Fibroblast of lung (primary cell): ENCODE results near the gene TADA2B. TPM values are rescaled to one million over a fixed set of nuclear protein-coding genes. Genes with fewer than 3 reads are reported as not detected.

ENCODE experiments used
- DNase-seq, 2 donors: peaks; one replicate each; pipeline versions ENCODE4 v3.0.0 to v3.0.0-alpha.2; 2010; ENCODE audit warnings: low read depth in 2 of 2
- H2AFZ ChIP-seq: 2 replicates; pipeline ENCODE4 v1.5.1; 2012; ENCODE audit warnings: low read length, control low read depth, inconsistent platforms
- H3K27ac ChIP-seq: 2 replicates; pipeline ENCODE4 v1.5.1; 2011; ENCODE audit warnings: low read length, control low read depth; ENCODE audit not compliant: insufficient read depth
- H3K27me3 ChIP-seq: 2 replicates; pipeline ENCODE4 v1.5.1; 2011; ENCODE audit warnings: mild to moderate bottlenecking, low read length; ENCODE audit not compliant: control insufficient read depth, insufficient read depth
- H3K36me3 ChIP-seq: 2 replicates; pipeline ENCODE4 v1.5.1; 2011; ENCODE audit warnings: low read length; ENCODE audit not compliant: control insufficient read depth, insufficient read depth
- H3K4me1 ChIP-seq: 2 replicates; pipeline ENCODE4 v1.5.1; 2011; ENCODE audit warnings: low read length; ENCODE audit not compliant: control insufficient read depth, insufficient read depth; ENCODE audit errors: extremely low read depth
- H3K4me2 ChIP-seq: 2 replicates; pipeline ENCODE4 v1.5.1; 2011; ENCODE audit warnings: low read length, control low read depth; ENCODE audit not compliant: insufficient read depth; ENCODE audit errors: extremely low read depth
- H3K4me3 ChIP-seq, 4 experiments: fragments of 200-600 bp in 1 of 4; sonication (generic) in 1 of 4; replicated peaks in 1 of 4; 2 replicates each; pipeline ENCODE4 v1.5.1; 2011 to 2016; ENCODE audit warnings: low read length in 4 of 4, low read depth in 3 of 4, mild to moderate bottlenecking in 3 of 4, control low read depth in 2 of 4, inconsistent platforms in 1 of 4, mixed read lengths in 1 of 4; ENCODE audit not compliant: insufficient read depth in 1 of 4; ENCODE audit errors: control extremely low read depth in 1 of 4
- H3K79me2 ChIP-seq: 2 replicates; pipeline ENCODE4 v1.5.1; 2012; ENCODE audit warnings: mild to moderate bottlenecking, low read length, inconsistent platforms; ENCODE audit not compliant: control insufficient read depth, insufficient read depth
- H3K9ac ChIP-seq: 2 replicates; pipeline ENCODE4 v1.5.1; 2011; ENCODE audit warnings: mild to moderate bottlenecking, low read length, control low read depth; ENCODE audit not compliant: insufficient read depth
- H3K9me3 ChIP-seq: 2 replicates; pipeline ENCODE4 v1.5.1; 2012; ENCODE audit warnings: low read depth, low read length; ENCODE audit not compliant: control insufficient read depth, insufficient read depth
- H4K20me1 ChIP-seq: 2 replicates; pipeline ENCODE4 v1.5.1; 2011; ENCODE audit warnings: low read length; ENCODE audit not compliant: control insufficient read depth, insufficient read depth; ENCODE audit errors: extremely low read depth
- CTCF ChIP-seq, 2 donors: IDR thresholded peaks in 1 of 2; conservative IDR thresholded peaks in 1 of 2; 1 replicate in 1 of 2; 2 replicates in 1 of 2; pipeline ENCODE4 v1.5.1; 2011 to 2012; ENCODE audit warnings: low read length in 2 of 2, control low read depth in 1 of 2, inconsistent platforms in 1 of 2, low read depth in 1 of 2, mild to moderate bottlenecking in 1 of 2
- EZH2 ChIP-seq: IDR thresholded peaks from 2 replicates; pipeline ENCODE4 v1.5.1; 2012; ENCODE audit warnings: low read length, control low read depth, mild to moderate bottlenecking; ENCODE audit errors: missing control alignments
- polyA minus RNA-seq: library from RNA; depleted of rRNA, polyadenylated mRNA; stranded (reverse); fragments of >200 nt; gene quantifications from 2 replicates; pipeline ENCODE4 v1.2.3, GENCODE V29; 2011; ENCODE audit warnings: low replicate concordance
- polyA plus RNA-seq, 2 donors: library from polyadenylated mRNA; depleted of rRNA in 1 of 2; stranded (reverse) in 1 of 2; unstranded in 1 of 2; fragments of >200 nt; gene quantifications; 2 replicates each; pipeline ENCODE4 v1.2.1, GENCODE V29; 2011 to 2012; ENCODE audit warnings: missing spikeins in 1 of 2
- total RNA-seq: library from RNA; depleted of rRNA; stranded (reverse); fragments of >200 nt; gene quantifications from 2 replicates; pipeline ENCODE4 v1.2.1, GENCODE V29; 2014

TADA2B gene
- 10.0 and 12.6 TPM in 2 replicates for total RNA-seq
- 8.0 and 8.5 TPM in 2 replicates for polyA plus RNA-seq
- polyA plus RNA-seq (2012), result 11.4 and 12.8 TPM in 2 replicates
- polyA minus RNA-seq, result 8.7 and 10.4 TPM in 2 replicates

GRCh38 chr4:7043284-7044136 is at the start of gene TADA2B:
TADA2B (plus strand) TSS chr4:7043372; CDS start chr4:7043580, 208 bp downstream.
- Histone ChIP-seq H3K27ac (peak within 1 kb of the TSS; percentile 90), H3K36me3 (no peaks in the 10 kb centered on the region), H3K4me1 (peaks cover 12% of the 10 kb centered on the region), H3K4me3 (peak within 1 kb of the TSS; percentile 70 to 91 (median 88)), H3K79me2 (peaks cover 44% of the 10 kb centered on the region), H4K20me1 (no peaks in the 10 kb centered on the region), H2AFZ (peak within 1 kb of the TSS; percentile 92), H3K9me3 (no peaks in the 10 kb centered on the region), H3K27me3 (no peaks in the 10 kb centered on the region), H3K9ac (peak within 1 kb of the TSS; percentile 90), H3K4me2 (peak within 1 kb of the TSS; percentile 93)
- peak; percentile 46 to 48 for DNase-seq
- TF ChIP-seq EZH2, result no peak
- TF ChIP-seq CTCF (conservative IDR thresholded peaks at IDR 0.05 in 1 of 2, IDR thresholded peaks at IDR 0.05 in 1 of 2; ENCODE audit: low read depth in 1 of 2, low read length in 2 of 2), result no peak

- H3K9ac ChIP-seq, result no peak overlapping the region
- H3K9me3 ChIP-seq, result no peaks in the 10 kb centered on the region
- H3K27me3 ChIP-seq, result no peaks in the 10 kb centered on the region
- H3K4me1 ChIP-seq, result peaks cover 7% of the 10 kb centered on the region
- H4K20me1 ChIP-seq, result no peaks in the 10 kb centered on the region
- no peak for DNase-seq
- H3K27ac ChIP-seq, result no peak overlapping the region
- peaks cover 13% of the 10 kb centered on the region for H3K36me3 ChIP-seq
- TF ChIP-seq CTCF (conservative IDR thresholded peaks at IDR 0.05 in 1 of 2, IDR thresholded peaks at IDR 0.05 in 1 of 2; ENCODE audit: low read depth in 1 of 2, low read length in 2 of 2) (no peak), EZH2 (no peak)
- peaks cover 7% of the 10 kb centered on the region for H3K79me2 ChIP-seq
- no peak overlapping the region for H2AFZ ChIP-seq
- no peak overlapping the region for H3K4me3 ChIP-seq
- H3K4me2 ChIP-seq, result no peak overlapping the region
These were observed 46.7 kb upstream of the TADA2B start for GRCh38 chr4:6996481-6996880.

GRCh38 chr4:6999172-7000086 is 43.7 kb upstream of the TADA2B start:
- no peak overlapping the region for H3K27ac ChIP-seq
- H3K9ac ChIP-seq, result no peak overlapping the region
- peaks cover 13% of the 10 kb centered on the region for H3K36me3 ChIP-seq

More at GRCh38 chr4:6999172-7000086, 43.7 kb upstream of the TADA2B start:
- TF ChIP-seq CTCF (conservative IDR thresholded peaks at IDR 0.05 in 1 of 2, IDR thresholded peaks at IDR 0.05 in 1 of 2; ENCODE audit: low read depth in 1 of 2, low read length in 2 of 2) (no peak), EZH2 (no peak)
- H3K4me3 ChIP-seq, result no peak overlapping the region
- H3K27me3 ChIP-seq, result no peaks in the 10 kb centered on the region
- no peak overlapping the region for H3K4me2 ChIP-seq
- H3K79me2 ChIP-seq, result no peaks in the 10 kb centered on the region
- no peak for DNase-seq
- H4K20me1 ChIP-seq, result no peaks in the 10 kb centered on the region
- no peak overlapping the region for H2AFZ ChIP-seq
- no peaks in the 10 kb centered on the region for H3K4me1 ChIP-seq
- H3K9me3 ChIP-seq, result no peaks in the 10 kb centered on the region
